NOMO-1 treated with DMSO at 0.1 percent for 48 hours (cell line): Measurements from ENCODE around the gene CAMK1D.
A peak's percentile ranks its signal among the peaks of the same experiment; 100 is the strongest.
"Not testable (repeated sequence)": the region's sequence is repeated elsewhere in the genome, so short reads cannot be mapped to it uniquely, and the experiment has no call there.

ENCODE experiments used
- DNase-seq: peaks from one replicate; lab custom pipeline; 2025; ENCODE audit not compliant: unreplicated experiment; lab: John Stamatoyannopoulos, UW

CAMK1D gene

DNA sequence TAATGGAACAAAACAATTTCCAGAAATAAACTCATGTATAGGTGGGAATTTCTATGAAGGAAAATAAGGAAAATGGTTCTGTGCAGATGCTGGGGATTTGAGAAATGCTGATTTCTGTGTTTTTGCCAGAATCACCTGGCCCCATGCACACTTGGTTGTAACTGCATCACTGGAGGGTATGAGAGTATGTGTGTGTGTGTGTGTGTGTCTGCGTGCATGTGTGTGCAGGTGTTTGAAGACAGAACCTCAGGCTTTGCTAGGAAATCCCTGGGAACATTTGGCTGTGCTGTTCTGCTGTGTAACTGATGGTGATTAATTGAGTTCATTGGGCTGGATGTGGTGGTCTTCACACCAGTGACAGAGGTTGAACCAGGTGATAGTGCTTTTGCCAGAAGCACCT is 141.6 kb downstream of the CAMK1D start:
- no peak for DNase-seq

DNA sequence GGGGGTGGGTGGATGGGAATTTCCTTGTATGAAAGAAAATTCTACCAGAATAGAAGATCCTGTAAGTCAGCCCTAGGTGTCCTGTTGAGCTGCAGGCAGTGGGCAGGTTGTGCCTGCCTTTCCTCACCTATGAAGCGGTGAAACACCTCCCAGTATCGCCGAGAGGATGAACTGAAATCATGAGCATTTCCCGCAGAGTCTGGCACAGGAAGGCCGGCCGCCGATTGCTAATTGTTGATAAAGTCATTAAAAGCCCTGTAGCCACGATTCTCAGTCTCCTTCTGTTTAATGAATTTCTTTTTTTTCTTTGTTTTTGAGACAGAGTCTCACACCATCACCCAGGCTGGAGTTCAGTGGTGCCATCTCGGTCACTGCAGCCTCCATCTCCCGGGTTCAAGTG is 142.1 kb downstream of the CAMK1D start:
- DNase-seq: no peak

DNA sequence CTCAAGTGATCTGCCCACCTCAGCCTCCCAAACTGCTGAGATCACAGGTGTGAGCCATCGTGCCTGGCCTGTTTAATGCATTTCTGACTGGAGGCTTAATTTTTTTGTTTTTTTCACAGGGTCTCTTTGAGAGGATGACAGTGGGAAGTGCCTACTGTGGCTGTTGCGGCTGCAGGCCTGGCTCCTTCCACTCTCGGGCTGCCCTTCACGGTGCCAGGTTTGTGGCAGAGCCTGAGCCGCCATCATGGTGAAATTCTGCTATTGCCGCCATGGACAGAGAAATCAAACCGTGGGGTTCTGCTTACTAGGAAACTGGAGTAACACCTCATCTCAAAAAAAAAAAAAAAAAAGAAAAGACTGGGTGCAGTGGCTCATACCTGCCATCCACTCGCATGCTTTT is 142.7 kb downstream of the CAMK1D start:
- DNase-seq: no peak

DNA sequence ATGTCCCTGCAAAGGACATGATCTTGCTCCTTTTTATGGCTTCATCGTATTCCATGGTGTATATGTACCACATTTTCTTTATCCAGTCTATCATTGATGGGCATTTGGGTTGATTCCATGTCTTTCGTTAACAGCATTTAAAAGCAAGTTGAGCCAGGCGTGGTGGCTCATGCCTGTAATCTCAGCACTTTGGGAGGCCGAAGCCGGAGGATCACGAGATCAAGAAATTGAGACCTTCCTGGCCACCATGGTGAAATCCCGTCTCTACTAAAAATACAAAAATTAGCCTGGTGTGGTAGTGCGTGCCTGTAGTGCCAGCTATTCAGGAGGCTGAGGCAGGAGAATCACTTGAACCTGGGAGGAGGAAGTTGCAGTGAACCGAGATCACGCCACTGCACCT is 147.7 kb downstream of the CAMK1D start:
- not testable (repeated sequence) for DNase-seq

DNA sequence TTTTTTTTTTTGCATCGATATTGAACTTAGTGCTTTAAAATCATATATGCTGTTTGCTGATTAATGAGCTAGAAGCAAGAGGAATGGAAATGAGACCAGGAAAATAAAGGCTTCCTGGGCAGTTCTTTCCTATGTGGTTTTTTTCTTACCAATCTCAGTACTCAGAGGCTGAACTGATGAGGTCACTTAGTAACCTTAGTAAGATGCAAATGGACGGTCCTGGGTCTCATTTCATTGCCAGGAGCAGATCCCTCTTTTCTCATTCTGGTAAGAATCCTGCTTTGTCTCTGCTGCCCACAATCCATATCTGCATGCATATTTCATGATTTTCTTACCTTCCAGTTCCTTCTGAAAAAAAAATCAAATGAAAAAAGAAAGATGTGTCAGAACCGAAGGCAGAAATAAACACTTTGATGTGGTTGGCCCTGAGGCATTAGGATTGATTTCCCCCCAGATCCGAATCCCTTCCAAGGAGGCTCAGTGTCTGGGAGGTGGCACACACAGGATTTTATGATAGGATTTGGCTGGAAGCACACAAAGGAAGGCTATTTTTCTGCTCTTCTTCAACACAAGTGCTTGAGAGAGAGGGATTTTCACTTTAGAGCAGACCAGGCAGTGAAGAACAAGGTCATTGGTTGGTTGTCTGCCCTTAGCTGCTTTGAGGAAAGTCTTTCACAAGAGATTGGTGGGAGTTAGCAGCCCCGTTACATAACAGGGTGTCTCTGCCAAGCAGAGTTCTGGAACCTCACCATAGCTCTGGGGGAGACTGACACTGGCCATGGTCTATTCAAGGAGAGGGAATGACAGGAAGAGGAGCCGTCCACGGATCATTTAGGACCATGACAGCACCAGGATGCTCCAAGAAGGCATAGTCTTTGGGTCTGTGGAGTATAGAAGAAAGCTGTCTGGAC is 150.0 kb downstream of the CAMK1D start:
- DNase-seq: no peak

DNA sequence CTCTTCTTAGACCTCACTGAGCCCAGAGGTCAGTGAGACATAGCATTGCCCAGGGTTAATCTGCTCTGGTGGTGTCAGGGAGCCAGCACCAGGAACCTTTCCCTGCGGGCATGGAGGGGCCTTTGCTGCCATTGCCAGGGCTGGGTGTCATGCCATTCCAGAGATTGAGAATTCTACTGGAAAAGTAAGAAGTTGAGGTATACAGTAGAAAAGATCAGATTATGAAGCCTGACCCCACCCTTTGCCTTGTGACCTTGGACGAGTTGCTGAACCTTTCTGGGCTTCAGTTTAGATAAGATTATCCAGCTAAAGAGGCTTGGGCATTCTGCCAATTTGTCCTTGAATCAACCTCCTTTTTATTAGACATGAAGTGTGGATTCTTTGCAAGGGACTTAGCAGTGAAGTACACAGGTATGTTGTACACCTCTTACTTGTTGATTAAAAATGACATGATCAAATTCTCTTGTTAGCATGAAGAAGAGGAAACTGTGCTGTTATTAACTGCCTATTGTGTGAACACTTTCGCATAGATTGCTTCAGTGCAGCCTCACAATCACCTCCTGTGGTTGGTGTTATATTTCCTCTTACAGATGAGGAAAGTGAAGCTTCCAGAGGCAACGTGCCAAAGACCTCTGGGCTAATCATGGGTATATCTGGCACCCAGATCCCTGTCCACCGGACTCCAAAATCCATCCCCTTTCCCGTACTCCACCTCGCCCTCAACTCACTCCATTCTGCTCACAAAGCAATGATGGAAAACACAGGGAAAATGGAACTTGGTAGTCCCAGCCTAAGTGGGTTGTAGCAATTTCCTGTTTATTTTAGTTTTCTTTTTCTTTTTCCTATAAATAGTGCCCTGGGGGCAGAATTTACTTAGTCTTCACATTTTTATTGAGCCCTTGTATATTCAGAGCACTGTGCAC is 151.3 kb downstream of the CAMK1D start:
- DNase-seq: peak; percentile 76

DNA sequence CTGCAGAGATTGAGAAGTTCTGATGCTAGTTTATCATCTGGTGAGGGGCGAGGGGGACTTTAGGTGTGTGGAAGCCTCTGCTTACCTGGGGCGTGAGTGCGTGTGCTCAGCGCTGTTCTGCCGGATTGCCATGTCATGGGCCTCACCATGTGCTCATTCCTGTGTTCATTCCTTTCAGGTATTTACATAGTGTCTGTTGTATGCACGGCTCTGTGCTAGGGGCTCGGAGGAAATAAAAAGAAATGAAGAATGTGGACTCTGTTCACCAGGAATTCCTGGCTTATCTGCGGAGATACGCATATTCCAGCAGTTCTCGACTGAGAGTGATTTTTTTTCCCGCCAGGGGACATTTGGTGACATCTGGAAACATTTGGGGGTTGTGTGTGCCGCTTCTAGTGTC is 152.0 kb downstream of the CAMK1D start:
- DNase-seq: no peak

DNA sequence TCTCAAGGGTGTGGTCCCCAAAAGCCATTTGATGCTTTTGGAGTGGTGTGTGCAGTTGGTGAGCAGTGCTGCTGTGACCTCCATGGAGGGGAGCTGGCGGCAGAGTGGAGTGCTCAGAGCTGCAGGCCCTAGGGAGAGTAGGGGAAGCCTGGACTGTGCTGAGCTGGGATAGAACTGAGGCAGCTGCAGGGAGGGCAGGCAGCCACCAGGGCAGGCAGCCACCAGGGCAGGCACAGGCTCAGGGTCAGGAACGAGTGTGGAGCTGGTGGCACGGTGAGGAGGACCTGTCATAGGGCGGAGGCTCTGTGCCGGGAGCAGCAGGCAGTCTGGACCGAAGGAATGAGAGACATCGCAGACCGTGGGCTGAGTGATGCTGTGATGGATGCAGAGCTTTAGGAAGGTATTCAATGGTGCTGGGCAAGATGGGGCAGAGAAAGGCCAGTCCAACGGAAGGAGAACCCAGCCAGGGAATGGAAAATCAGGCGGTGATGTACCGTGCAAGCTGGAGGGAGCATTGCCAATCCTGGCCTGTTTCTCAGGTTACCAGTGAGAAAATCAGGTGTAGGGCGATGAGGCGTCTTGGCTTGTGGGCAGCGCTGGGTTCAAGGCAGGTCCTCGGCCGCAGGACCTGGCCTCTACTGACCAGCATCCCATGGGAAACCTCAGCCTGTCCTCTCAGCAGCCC is 152.6 kb downstream of the CAMK1D start:
- DNase-seq: no peak

DNA sequence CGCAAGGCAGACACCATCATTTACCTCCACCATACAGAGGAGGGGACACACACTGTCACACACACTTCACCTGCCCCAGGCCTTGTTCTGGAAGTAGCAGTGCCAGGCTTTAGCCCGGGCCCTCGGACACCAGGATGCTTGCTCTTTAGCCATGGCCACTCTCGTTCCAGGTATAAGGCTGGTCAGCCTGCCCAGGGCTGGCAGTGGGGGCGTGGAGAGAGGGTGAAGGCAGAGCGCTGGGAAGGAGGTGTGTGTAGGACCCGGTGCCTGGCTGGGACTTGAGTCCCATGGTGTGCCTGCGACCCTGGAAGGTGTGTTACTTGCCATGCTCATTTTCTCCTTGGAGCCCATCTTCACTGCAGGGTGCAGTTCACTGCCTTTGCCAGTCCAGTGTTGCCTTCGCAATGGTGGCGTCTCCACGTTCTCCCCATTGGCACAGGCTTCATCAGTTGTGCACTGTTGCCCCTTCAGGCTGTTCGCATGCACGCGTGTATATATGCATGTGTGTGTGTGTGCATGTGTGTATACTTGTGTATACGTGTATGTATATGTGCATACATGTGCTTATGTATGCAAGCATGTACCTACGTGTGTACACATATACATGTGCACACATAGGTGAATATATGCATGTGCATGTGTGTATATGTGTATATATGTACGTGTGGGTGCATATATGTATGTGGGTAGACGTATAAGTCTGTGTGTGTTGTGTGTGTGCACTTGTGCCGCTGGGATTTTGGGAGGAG is 153.4 kb downstream of the CAMK1D start:
- DNase-seq: no peak

DNA sequence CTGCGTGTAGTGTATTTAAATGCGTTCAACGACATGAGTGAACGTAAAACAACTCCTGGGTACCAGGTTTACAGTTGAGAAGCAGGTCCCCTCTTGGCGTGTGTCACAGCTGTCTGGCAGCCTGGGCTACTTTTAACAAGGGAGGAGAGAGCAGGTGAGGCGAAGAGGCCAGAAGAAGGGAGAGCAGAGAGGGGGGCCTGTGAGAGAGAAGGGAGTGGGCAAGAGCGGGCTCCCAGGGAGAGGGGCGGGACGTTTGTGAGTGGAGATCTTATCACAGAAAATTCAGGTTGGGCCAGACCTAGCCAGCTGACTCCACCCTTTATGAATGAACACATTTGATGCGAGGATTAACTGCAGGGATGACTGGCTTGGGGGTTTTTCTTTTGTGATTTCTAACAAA is 154.0 kb downstream of the CAMK1D start:
- DNase-seq: no peak

DNA sequence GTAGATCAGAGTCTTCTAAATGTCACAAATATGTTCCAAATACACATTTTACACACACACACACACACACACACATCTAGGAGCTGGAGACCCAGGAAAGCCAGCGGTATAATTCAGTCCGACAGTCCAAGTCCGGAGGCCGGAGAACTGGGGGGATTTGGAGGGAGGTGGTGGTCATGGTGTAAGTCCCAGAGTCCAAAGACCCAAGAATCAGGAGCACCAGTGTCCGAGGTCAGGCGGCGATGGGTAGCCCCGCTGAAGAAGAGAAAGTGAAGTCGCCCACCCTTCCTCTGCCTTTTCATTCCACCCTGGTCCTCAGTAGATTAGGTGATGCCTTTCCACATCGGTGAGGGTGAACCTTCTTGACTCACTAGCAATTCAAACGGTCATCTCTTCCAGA is 154.8 kb downstream of the CAMK1D start:
- DNase-seq: no peak

DNA sequence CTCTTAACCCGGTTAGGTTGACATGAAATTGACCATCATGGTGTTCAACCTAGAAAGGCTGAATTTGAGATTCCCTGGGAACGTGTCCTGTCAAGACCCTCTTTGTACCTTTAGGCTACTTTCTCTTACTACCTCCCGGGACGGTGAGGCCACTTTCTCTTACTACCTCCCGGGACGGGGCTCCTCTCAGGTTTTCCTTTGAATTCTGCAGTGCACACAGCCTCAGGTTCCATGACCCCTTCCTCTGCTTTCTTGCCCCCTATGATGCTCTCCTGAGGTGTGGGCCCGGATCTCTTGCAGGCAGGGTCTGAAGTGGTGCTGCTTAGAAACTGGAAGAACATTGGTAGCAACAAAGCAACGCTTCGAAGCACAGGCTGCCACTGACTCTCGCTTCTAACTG is 155.3 kb downstream of the CAMK1D start:
- DNase-seq: no peak

DNA sequence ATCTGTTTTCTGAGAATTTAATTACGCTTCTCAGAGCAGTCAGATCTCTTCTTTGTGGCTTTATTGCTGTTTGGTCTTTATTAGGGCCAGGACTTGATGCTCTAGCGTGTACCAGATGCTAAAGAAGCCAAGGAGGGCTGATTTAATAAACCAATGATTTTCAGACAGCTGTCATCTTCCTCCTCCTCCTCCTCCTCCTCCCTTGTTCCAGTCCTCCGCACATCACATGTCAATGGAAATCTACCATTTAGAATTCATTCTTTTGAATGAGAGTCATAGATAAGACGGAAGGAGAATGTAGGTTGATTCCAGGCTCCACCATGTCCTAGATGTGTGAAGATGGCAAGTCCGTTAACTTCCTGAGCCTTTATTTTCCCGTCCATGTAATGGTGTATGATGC is 156.3 kb downstream of the CAMK1D start:
- DNase-seq: no peak

DNA sequence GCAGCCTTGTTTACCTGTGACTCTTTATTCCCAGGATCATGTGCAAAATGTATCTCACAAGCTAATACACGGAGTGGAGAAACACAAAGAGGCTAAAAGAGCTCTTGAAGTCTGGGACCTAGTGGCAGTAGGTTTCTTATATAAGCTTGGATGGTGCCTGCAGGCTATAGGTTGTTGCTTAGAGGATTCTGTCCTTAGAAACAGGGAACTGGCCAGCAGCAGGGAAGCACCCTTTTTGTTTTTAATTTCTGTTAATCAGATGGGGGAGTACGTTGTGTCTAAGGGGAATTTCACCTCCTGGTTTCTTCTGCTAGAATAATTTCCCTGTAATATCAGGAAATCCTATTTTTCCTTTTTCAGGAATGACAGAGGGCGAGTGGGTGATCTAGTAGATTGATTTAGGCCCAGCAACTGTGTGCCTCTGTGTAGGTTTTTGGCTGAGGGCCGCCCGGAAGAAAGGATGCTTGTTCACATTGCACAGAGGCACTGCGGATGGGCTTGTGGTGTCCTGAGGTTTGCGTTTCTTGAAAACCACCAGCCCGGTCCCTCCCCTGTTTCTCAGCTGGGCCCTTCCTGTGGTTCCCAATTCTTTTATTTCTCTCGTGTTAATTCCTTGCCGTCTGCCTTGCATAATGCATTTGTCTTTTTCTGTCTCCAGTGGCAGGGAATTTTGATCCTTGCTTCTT is 158.0 kb downstream of the CAMK1D start:
- no peak for DNase-seq

DNA sequence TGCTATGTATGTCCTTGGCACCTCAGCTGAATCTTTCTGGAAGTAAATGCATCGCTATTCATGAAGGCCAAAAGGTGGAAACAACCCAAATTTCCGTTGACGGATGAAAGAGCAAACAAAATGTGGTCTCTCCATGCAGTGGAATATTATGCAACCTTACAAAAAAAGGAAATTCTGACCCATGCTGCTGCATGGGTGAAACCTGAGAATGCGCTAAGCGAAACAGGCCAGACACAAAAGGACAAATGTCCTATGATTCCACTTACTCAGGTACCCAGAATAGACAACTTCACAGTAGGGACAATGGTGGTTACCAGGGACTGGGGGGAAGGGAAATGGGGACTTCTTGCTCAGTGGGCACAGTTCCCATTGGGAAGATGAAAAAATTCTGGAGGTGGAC is 158.8 kb downstream of the CAMK1D start:
- no peak for DNase-seq

DNA sequence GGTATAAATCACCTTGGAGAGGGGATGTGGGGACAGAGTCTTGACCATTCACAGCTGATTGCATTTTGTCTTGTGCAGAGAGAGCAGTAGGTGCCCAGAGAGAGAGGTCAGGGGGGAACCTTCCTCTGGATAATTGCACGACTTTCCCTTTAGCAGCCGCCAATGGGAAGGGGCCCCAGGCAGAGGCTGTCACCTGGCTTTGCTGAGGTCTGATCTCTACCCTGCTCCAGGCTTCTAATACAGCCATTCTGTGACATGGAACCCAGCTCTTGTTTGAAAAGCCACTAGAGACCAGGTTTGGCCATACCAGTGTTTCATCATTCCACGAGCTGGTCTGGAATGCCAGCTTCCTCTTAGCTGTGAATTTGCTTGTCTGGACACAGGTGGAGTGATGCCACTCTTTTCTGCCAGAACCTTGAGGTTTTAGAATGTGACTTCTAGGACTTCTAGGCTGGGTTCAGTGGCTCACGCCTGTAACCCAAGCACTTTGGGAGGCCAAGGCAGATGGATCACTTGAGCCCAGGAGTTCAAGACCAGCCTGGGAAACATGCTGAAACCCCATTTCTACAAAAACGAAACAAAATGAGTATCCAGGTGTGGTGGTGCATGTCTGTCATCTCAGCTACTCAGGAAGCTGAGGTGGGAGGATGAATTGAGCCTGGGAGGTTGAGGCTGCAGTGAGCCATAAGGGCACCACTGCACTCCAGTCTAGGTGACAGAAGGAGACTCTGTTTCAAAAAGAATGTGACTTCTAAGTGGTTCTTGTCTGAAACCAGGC is 159.9 kb downstream of the CAMK1D start:
- DNase-seq: no peak

DNA sequence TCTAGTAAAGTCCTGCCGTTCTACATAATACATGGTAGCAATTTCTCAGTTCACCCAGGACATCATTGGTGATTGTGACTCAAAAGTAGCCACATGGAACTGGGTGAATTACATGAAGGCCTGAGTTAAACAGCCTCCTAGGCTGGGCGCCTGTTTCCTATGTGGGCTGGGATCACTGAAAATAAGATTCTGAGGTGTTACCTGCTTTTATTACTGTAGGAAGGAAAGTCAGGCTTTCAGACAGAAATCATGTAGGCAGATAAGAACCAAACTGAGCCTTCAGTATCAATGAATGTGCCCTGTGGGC is 160.4 kb downstream of the CAMK1D start:
- no peak for DNase-seq

DNA sequence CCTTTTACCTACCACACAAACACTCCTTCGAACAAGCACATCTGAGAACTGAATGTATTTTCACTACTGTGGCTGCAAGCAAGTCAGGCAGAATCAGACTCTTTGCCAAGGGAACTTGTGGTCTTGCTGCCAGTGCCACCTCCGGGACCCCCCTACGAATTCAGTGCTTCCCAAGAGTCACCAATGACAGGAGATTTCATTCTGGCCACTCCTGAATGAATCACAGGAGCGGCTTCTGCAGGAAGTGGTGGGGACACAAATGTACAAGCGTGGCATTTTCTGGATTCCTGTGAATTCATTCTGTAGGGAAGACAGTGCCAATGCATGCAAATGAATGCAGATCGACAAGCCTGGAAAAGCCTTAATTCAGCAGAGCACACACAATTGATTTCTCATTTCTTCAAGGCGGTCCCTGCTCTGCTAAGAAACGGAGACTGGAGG is 161.2 kb downstream of the CAMK1D start:
- no peak for DNase-seq

DNA sequence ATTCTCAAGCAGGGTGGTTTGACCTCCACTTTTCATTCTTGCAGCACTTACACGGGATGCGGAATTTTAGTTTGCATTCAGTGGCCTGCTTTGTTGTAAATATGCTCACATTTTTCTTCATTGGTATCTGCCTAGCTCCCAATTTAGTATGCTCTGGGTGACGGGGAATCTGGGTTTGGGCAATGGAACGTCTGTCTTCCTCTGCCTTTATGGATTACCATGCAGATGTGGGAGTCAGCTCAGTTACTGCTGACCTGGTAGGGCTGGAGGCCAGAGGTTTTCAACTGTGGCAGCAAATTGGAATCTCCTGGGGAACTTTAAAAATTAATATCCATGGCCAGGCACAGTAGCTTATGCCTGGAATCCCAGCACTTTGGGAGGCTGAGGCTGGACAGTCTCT is 161.6 kb downstream of the CAMK1D start:
- no peak for DNase-seq

DNA sequence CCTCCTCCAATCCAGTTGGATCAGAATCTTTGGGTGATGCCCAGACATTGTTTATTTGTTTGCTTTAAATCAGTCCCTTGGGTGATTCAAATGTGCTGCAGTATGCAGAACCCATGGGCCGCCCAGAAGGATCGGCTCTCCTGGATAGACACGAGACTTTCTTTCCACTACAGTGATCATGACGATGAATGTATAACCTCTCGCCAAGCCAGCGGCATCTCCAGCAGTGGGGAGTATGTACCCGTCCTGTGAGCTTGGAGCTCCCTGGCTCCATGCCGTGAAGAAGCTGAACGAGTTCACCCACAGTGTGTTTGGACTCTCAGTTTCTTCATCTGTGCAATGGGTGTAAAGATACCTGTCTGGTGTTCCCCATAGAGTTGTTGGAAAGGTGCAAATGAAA is 162.3 kb downstream of the CAMK1D start:
- DNase-seq: no peak
